Tibial nerve (tissue), 4 donors: ENCODE data around the gene LRRC4C. TPM values are rescaled to one million over a fixed set of nuclear protein-coding genes. Genes with fewer than 3 reads are reported as not detected.
"Not testable (repeated sequence)": the region's sequence is repeated elsewhere in the genome, so short reads cannot be mapped to it uniquely, and the experiment has no call there.

Experiments
- DNase-seq, 2 donors: peaks; one replicate each; pipeline ENCODE4 v3.0.0-alpha.2; 2019; ENCODE audit warnings: low spot score in 2 of 2
- H3K27ac ChIP-seq, 4 donors: fragments of 200-600 bp; sonication (generic) in 3 of 4; one replicate each; pipeline ENCODE4 v1.5.1; 2017 to 2019; ENCODE audit warnings: mild to moderate bottlenecking in 1 of 4
- H3K27me3 ChIP-seq, 2 donors: fragments of 200-600 bp; sonication (generic) in 1 of 2; one replicate each; pipeline versions ENCODE4 v1.5.1 to v1.6.0; 2017 to 2019
- H3K36me3 ChIP-seq, 3 donors: fragments of 200-600 bp; sonication (generic); one replicate each; pipeline ENCODE4 v1.5.1; 2018 to 2019
- H3K4me1 ChIP-seq, 4 donors: fragments of 200-600 bp; sonication (generic) in 3 of 4; one replicate each; pipeline ENCODE4 v1.5.1; 2017 to 2019
- H3K4me3 ChIP-seq, 4 donors: fragments of 200-600 bp; sonication (generic) in 3 of 4; one replicate each; pipeline ENCODE4 v1.5.1; 2017 to 2019; ENCODE audit warnings: mild to moderate bottlenecking in 1 of 4, moderate library complexity in 1 of 4
- H3K9me3 ChIP-seq, 4 donors: fragments of 200-600 bp; sonication (generic) in 3 of 4; one replicate each; pipeline ENCODE4 v1.5.1; 2017 to 2019
- EP300 ChIP-seq, 2 donors: sonication (generic); formaldehyde crosslinking; IDR thresholded peaks; one replicate each; pipeline ENCODE4 v1.6.1; 2017; ENCODE audit warnings: antibody characterized with exemption in 2 of 2, mild to moderate bottlenecking in 1 of 2
- POLR2A ChIP-seq, 2 donors: fragments of 450-650 bp; IDR thresholded peaks; one replicate each; pipeline ENCODE4 v1.6.1; 2017; ENCODE audit warnings: antibody characterized with exemption in 2 of 2, mild to moderate bottlenecking in 2 of 2, moderate library complexity in 2 of 2
- WGBS, 2 donors: methylation state at CpG; one replicate each; pipeline ENCODE4 v1.1.5; 2018; 5-methylcytosine and 5-hydroxymethylcytosine counted together
- total RNA-seq, 4 donors: library from RNA; depleted of rRNA; stranded (reverse); fragments of >200 nt; gene quantifications; one replicate each; pipeline ENCODE4 v1.1.0, GENCODE V29; 2016
- TF ChIP-seq, protein P1 (sequence below), 5 experiments: fragments of 200-600 bp in 3 of 5; fragments of 450-650 bp in 2 of 5; sonication (generic) in 3 of 5; IDR thresholded peaks; one replicate each; pipeline ENCODE4 v1.5.1; 2016 to 2019; ENCODE audit warnings: antibody characterized with exemption in 5 of 5, mild to moderate bottlenecking in 3 of 5, moderate library complexity in 2 of 5

Gene LRRC4C
- total RNA-seq, 4 donors from 2014 or later: 7.1 to 15.7 (median 8.4) TPM

DNA sequence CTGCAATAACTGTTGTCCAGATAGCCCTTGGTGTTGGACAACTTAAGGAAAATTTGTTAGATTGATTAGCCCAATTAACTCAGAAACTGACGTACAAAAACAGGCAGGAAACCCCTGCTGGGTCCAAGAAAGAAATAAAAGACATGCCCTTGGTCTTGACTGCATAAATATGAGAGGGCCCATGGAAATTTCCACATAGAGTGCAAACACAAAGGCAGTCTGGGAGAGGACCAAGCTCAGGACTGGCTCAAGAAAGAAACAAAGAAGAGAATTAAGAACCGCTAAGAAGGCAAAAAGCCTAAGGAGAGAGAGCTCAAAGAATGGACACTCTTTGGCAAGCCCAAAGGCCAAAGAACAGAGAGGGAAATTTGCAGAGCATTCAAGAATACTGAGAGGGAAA, 1243.9 kb downstream of the LRRC4C start:
- WGBS, 2 donors: 45 to 53% methylated on average over 2 of the region's 2 CpGs
- TF ChIP-seq, protein P1, sequence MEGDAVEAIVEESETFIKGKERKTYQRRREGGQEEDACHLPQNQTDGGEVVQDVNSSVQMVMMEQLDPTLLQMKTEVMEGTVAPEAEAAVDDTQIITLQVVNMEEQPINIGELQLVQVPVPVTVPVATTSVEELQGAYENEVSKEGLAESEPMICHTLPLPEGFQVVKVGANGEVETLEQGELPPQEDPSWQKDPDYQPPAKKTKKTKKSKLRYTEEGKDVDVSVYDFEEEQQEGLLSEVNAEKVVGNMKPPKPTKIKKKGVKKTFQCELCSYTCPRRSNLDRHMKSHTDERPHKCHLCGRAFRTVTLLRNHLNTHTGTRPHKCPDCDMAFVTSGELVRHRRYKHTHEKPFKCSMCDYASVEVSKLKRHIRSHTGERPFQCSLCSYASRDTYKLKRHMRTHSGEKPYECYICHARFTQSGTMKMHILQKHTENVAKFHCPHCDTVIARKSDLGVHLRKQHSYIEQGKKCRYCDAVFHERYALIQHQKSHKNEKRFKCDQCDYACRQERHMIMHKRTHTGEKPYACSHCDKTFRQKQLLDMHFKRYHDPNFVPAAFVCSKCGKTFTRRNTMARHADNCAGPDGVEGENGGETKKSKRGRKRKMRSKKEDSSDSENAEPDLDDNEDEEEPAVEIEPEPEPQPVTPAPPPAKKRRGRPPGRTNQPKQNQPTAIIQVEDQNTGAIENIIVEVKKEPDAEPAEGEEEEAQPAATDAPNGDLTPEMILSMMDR (IDR thresholded peaks at IDR 0.05): no peak
- peak in 1 of 2 donors; percentile 34 for TF ChIP-seq EP300 (IDR thresholded peaks at IDR 0.05)
- H3K27ac ChIP-seq: peak overlapping the region in 2 of 4 donors; percentile 77 to 87
- peaks cover 0 to 30% (median 6%) of the 10 kb centered on the region in 4 donors for H3K4me1 ChIP-seq
- no peaks in the 10 kb centered on the region for H3K9me3 ChIP-seq
- no peaks in the 10 kb centered on the region for H3K27me3 ChIP-seq
- DNase-seq: no peak
- H3K4me3 ChIP-seq: peak overlapping the region in 1 of 4 donors; percentile 34
- no peaks in the 10 kb centered on the region for H3K36me3 ChIP-seq

GRCh38 chr11:40207416-40207815, 1252.0 kb downstream of the LRRC4C start:
- Histone ChIP-seq H3K36me3 (no peaks in the 10 kb centered on the region), H3K27ac (peak overlapping the region in 1 of 4 donors; percentile 34), H3K4me1 (peaks cover 0 to 18% (median 0%) of the 10 kb centered on the region in 4 donors), H3K9me3 (no peaks in the 10 kb centered on the region), H3K27me3 (no peaks in the 10 kb centered on the region), H3K4me3 (no peak overlapping the region)
- TF ChIP-seq EP300 (IDR thresholded peaks at IDR 0.05): no peak
- no peak for TF ChIP-seq POLR2A (IDR thresholded peaks at IDR 0.05)
- TF ChIP-seq, protein P1 (IDR thresholded peaks at IDR 0.05): no peak
- no peak for DNase-seq

DNA sequence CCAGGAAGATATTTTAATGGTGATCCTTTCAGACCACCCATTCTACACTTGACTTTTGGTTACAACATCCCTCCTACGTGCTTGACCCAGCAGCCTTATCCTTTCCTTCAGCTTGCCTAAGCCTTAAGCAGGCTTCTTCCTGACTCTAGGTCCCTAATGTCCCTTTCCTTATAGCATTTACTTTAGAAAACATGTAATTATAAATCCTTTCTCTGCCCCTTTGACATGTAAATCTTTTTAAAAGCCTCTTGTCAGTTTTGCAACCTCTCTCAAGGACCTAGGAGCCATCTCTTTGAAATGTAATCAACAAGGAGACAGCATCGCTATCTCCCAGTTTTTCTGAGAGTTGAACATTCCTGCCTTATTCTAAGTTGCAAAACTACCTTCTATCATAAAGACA, 1255.2 kb downstream of the LRRC4C start:
- no peaks in the 10 kb centered on the region for H3K27me3 ChIP-seq
- TF ChIP-seq, protein P1 (IDR thresholded peaks at IDR 0.05): no peak
- TF ChIP-seq POLR2A (IDR thresholded peaks at IDR 0.05) (no peak), EP300 (IDR thresholded peaks at IDR 0.05) (no peak)
- no peak overlapping the region for H3K4me3 ChIP-seq
- 66 to 74% methylated on average over 2 of the region's 2 CpGs for WGBS, 2 donors
- peaks cover 0 to 30% (median 3%) of the 10 kb centered on the region in 4 donors for H3K4me1 ChIP-seq
- H3K27ac ChIP-seq: peak overlapping the region in 1 of 4 donors; percentile 56
- no peaks in the 10 kb centered on the region for H3K9me3 ChIP-seq
- DNase-seq: no peak
- H3K36me3 ChIP-seq: no peaks in the 10 kb centered on the region

- Histone ChIP-seq H3K4me1 (peaks cover 0 to 36% (median 3%) of the 10 kb centered on the region in 4 donors), H3K9me3 (no peaks in the 10 kb centered on the region), H3K27me3 (no peaks in the 10 kb centered on the region), H3K27ac (peak overlapping the region in 2 of 4 donors; percentile 14 to 56), H3K4me3 (no peak overlapping the region), H3K36me3 (no peaks in the 10 kb centered on the region)
- no peak for DNase-seq
- 0 to 10% methylated on average over 1 of the region's 1 CpG for whole genome bisulfite sequencing, 2 donors
- no peak for TF ChIP-seq EP300 (IDR thresholded peaks at IDR 0.05)
- TF ChIP-seq, protein P1 (IDR thresholded peaks at IDR 0.05): no peak
- no peak for TF ChIP-seq POLR2A (IDR thresholded peaks at IDR 0.05)
Observed at GRCh38 chr11:40203606-40204005, 1255.8 kb downstream of the LRRC4C start.

DNA sequence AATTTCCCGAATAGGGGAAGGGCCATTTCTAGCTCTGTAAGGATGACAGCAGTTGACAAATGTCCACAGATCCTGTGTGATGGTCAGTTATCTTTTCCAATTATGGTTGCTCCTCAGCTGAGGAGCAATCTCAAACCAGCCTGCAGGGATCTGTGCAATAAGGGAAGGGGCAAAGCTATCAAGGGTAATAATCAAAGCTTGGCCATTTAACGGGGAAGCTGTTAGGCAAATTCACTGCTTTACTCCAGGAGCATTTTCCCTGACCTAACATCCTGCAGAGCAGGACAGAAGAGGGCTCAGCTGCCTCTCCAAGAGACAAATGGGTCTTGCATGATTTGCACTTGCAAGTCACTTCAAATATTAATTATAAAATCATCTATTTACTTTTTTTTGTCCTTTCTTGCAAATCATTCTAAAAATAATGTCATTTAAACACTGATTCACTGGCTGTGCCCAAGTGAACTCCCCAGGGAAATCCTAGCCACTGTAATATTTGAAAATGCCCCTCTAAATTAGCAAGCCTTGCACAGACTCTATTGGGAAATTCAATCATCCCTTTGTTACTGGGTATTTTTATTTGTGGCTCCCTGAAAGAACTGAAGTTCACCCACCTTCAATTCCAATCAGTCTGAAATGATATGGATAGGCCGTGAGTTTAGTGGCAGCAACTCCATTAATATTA, 1256.7 kb downstream of the LRRC4C start:
- TF ChIP-seq, protein P1 (IDR thresholded peaks at IDR 0.05): no peak
- TF ChIP-seq POLR2A (IDR thresholded peaks at IDR 0.05) (no peak), EP300 (IDR thresholded peaks at IDR 0.05) (no peak)
- peaks cover 0 to 41% (median 3%) of the 10 kb centered on the region in 4 donors for H3K4me1 ChIP-seq
- peak overlapping the region in 2 of 4 donors; percentile 56 to 81 for H3K27ac ChIP-seq
- no peak for DNase-seq
- no peak overlapping the region for H3K4me3 ChIP-seq
- no peaks in the 10 kb centered on the region for H3K9me3 ChIP-seq
- 30 to 43% methylated on average over 3 of the region's 3 CpGs for WGBS, 2 donors
- no peaks in the 10 kb centered on the region for H3K27me3 ChIP-seq
- no peaks in the 10 kb centered on the region for H3K36me3 ChIP-seq

GRCh38 chr11:40192590-40192989, 1266.9 kb downstream of the LRRC4C start:
- not testable (repeated sequence) for H3K9me3 ChIP-seq, H3K27ac ChIP-seq, H3K36me3 ChIP-seq, H3K4me1 ChIP-seq, H3K4me3 ChIP-seq, DNase-seq, H3K27me3 ChIP-seq
- WGBS, 2 donors: 84 to 91% methylated on average over 4 to 5 of the region's 5 CpGs
